Neural progenitor cell (in vitro differentiated cells): ENCODE measurements around the gene PCYT1A.

Experiments
- CTCF ChIP-seq: fragments of 200-600 bp; sonication (generic); IDR thresholded peaks from 2 replicates; pipeline ENCODE4 v1.5.1; 2017; ENCODE audit warnings: antibody characterized with exemption, mild to moderate bottlenecking
- EZH2 ChIP-seq: fragments of 200-600 bp; sonication (generic); IDR thresholded peaks from 2 replicates; pipeline ENCODE4 v1.6.1; 2017; ENCODE audit warnings: antibody characterized with exemption, mild to moderate bottlenecking, moderate library complexity

GRCh38 chr3:196254376-196255283 is 32.9 kb downstream of the PCYT1A start:
- TF ChIP-seq EZH2 (no peak), CTCF (no peak)
